ENCODE measurements around the gene ZDHHC24. TPM values are rescaled to one million over a fixed set of nuclear protein-coding genes. Genes with fewer than 3 reads are reported as not detected.

Gene ZDHHC24
- total and polyA plus RNA-seq, 7 donors: 1.8 to 12.2 (median 6.8) TPM

DNA sequence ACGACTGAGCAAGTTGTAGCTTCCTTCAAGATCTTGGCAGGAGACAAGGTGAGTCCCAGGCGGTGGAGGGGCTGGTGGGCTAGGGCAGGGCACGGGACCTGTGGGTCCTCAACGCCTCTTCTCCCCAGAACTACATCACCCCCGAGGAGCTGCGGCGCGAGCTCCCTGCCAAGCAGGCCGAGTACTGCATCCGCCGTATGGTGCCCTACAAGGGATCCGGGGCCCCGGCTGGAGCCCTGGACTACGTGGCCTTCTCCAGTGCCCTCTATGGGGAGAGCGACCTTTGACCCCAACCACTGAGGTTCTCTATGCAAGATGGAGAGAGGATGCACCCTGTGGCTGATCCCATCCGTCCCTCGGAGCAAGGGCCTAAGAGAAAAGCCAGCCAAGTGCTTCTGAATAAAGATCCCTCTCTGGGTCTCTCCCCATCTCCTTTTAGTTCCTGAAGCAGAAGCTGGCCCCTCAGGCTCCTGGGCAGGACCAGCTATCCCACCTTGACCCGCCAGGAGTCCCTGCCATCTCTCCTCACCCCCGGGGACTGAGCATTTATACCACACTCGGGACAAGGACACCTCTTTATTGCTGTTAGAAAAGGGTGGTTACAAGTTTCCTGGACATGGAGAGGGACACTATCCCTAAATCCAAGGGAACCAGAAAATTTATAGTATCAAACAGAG lies 17.2 kb upstream of the ZDHHC24 start:
- DNase-seq: no peak
- no peaks in the 10 kb centered on the region for H3K9me3 ChIP-seq
- H3K4me1 ChIP-seq: peaks cover 0 to 25% (median 19%) of the 10 kb centered on the region in 4 donors
- H3K27ac ChIP-seq: no peak overlapping the region
- H3K36me3 ChIP-seq: peaks cover 0 to 32% (median 5%) of the 10 kb centered on the region in 4 donors
- intact Hi-C loops (cut with DNase I): no loop called here
- H3K27me3 ChIP-seq: no peaks in the 10 kb centered on the region
- 90 to 92% methylated on average over 20 of the region's 20 CpGs for WGBS, 2 donors
- H3K4me3 ChIP-seq: no peak overlapping the region
- TF ChIP-seq, protein P1, sequence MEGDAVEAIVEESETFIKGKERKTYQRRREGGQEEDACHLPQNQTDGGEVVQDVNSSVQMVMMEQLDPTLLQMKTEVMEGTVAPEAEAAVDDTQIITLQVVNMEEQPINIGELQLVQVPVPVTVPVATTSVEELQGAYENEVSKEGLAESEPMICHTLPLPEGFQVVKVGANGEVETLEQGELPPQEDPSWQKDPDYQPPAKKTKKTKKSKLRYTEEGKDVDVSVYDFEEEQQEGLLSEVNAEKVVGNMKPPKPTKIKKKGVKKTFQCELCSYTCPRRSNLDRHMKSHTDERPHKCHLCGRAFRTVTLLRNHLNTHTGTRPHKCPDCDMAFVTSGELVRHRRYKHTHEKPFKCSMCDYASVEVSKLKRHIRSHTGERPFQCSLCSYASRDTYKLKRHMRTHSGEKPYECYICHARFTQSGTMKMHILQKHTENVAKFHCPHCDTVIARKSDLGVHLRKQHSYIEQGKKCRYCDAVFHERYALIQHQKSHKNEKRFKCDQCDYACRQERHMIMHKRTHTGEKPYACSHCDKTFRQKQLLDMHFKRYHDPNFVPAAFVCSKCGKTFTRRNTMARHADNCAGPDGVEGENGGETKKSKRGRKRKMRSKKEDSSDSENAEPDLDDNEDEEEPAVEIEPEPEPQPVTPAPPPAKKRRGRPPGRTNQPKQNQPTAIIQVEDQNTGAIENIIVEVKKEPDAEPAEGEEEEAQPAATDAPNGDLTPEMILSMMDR (IDR thresholded peaks at IDR 0.05): no peak
- TF ChIP-seq EP300 (IDR thresholded peaks at IDR 0.05) (no peak), POLR2AphosphoS5 (IDR thresholded peaks at IDR 0.05) (no peak)

DNA sequence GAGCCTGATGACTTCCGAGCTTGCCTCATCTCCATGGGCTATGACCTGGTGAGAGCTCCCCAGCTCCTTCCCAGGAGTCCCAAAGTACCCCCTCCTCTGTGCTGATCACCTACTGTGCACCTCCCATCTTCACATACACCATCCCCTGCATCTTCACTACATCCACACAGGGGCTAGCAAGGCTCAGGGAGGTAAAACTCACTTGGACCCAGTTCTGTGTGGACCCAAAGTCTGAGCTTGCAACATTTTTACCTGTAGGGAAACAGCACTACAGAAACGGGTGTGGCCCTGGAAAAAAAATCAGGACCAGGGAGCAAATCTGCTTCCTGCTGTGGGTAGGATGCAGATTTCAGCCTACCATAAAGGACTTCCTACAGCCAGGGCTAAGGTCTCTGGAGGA lies 16.4 kb upstream of the ZDHHC24 start:
- Histone ChIP-seq H3K36me3 (peaks cover 0 to 32% (median 5%) of the 10 kb centered on the region in 4 donors), H3K4me3 (no peak overlapping the region), H3K27ac (no peak overlapping the region), H3K9me3 (no peaks in the 10 kb centered on the region), H3K4me1 (peaks cover 0 to 17% (median 11%) of the 10 kb centered on the region in 4 donors), H3K27me3 (no peaks in the 10 kb centered on the region)
- intact Hi-C loops (cut with DNase I): no loop called here
- DNase-seq: no peak
- WGBS, 2 donors: 53 to 78% methylated on average over 2 of the region's 2 CpGs
- TF ChIP-seq POLR2A (IDR thresholded peaks at IDR 0.05) (no peak), POLR2AphosphoS5 (IDR thresholded peaks at IDR 0.05) (no peak), EP300 (IDR thresholded peaks at IDR 0.05) (no peak)
- TF ChIP-seq, protein P1 (IDR thresholded peaks at IDR 0.05): no peak

- intact Hi-C loops (cut with DNase I): no loop called here
- H3K4me1 ChIP-seq: peaks cover 0 to 14% (median 10%) of the 10 kb centered on the region in 4 donors
- H3K4me3 ChIP-seq: no peak overlapping the region
- no peaks in the 10 kb centered on the region for H3K27me3 ChIP-seq
- TF ChIP-seq, protein P1 (IDR thresholded peaks at IDR 0.05): no peak
- no peak for TF ChIP-seq POLR2A (IDR thresholded peaks at IDR 0.05)
- TF ChIP-seq POLR2AphosphoS5 (IDR thresholded peaks at IDR 0.05): no peak
- TF ChIP-seq EP300 (IDR thresholded peaks at IDR 0.05): no peak
- no peak overlapping the region for H3K27ac ChIP-seq
- DNase-seq: no peak
- 93 to 96% methylated on average over 9 of the region's 9 CpGs for WGBS, 2 donors
- H3K36me3 ChIP-seq: peaks cover 0 to 32% (median 5%) of the 10 kb centered on the region in 4 donors
- H3K9me3 ChIP-seq: no peaks in the 10 kb centered on the region
Observed at GRCh38 chr11:66561975-66562248, 16.1 kb upstream of the ZDHHC24 start.

DNA sequence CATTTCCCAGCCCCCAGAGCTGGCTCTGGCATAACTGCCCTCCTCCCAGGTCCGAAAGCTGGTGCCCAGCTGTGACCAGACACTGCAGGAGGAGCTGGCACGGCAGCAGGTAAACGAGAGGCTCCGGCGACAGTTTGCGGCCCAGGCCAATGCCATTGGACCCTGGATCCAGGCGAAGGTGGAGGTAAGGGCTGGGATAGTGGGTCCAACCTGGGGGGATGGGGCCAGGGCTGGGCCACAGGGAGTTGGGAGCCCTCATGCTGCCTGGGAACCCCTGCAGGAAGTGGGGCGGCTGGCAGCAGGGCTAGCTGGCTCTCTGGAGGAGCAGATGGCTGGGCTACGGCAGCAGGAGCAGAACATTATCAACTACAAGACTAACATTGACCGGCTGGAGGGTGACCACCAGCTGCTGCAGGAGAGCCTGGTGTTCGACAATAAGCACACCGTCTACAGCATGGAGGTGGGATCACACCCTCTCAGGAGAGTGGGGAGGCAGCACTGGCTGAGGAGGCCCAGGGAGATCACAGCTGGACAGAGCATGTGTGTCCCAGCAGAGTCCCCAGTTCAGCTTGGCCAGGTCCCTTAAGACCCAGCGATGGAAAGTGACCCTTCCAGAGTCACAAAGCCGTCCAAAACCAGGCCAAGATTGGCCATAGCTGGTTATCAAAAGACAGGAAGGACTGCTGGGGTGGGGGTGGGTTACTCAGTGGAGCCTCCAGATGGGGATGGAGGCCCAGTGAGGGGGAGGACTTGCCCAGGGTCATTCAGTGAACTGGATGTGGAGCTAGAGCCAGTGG lies 15.5 kb upstream of the ZDHHC24 start:
- no peak overlapping the region for H3K4me3 ChIP-seq
- 87 to 88% methylated on average over 14 of the region's 14 CpGs for WGBS, 2 donors
- no peak for DNase-seq
- no peaks in the 10 kb centered on the region for H3K9me3 ChIP-seq
- H3K36me3 ChIP-seq: peaks cover 0 to 30% (median 5%) of the 10 kb centered on the region in 4 donors
- H3K27ac ChIP-seq: no peak overlapping the region
- H3K4me1 ChIP-seq: peaks cover 0 to 14% (median 10%) of the 10 kb centered on the region in 4 donors
- no peaks in the 10 kb centered on the region for H3K27me3 ChIP-seq
- intact Hi-C loops (cut with DNase I): no loop called here
- TF ChIP-seq POLR2AphosphoS5 (IDR thresholded peaks at IDR 0.05) (no peak), POLR2A (IDR thresholded peaks at IDR 0.05) (no peak), EP300 (IDR thresholded peaks at IDR 0.05) (no peak)
- TF ChIP-seq, protein P1 (IDR thresholded peaks at IDR 0.05): no peak
